ENCODE results near the gene DZIP1.

DNA sequence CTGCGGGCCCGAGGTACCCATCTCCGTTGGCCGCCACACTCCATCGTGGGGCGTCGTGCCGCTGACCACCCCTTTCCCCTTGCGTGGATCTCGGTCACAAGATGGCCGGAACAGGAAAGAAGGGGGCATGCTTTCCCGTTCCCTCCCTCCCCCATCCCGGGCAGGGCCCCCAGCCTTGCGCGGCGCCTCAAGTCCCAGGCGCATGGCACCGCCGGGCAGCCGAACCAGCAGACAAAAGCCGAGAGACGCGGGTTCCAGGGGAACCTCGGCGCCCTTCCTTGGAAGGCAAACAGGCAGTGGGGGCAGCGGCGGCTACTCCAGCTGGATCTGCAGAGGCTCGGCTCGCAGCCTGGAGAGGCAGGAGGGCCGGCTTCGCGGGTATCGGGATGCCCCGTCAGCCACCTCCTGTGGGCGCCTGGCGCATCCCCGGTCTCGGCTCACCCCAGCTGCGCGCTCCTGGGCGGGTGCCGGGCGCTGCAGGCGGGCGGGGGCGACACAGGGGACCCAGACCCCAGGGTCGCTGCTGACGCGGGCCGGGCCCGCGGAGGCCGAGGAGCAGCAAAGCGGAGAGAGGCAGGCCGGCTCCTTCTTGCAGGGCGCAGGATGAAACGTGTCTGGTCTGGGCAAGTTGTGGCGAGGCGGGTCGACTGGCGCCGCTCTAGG is 439 bp downstream of the DZIP1 start:
- TF ChIP-seq FOXK1 (CRISPR knock-in tag; IDR thresholded peaks at IDR 0.05): no peak
- TF ChIP-seq, protein P1, sequence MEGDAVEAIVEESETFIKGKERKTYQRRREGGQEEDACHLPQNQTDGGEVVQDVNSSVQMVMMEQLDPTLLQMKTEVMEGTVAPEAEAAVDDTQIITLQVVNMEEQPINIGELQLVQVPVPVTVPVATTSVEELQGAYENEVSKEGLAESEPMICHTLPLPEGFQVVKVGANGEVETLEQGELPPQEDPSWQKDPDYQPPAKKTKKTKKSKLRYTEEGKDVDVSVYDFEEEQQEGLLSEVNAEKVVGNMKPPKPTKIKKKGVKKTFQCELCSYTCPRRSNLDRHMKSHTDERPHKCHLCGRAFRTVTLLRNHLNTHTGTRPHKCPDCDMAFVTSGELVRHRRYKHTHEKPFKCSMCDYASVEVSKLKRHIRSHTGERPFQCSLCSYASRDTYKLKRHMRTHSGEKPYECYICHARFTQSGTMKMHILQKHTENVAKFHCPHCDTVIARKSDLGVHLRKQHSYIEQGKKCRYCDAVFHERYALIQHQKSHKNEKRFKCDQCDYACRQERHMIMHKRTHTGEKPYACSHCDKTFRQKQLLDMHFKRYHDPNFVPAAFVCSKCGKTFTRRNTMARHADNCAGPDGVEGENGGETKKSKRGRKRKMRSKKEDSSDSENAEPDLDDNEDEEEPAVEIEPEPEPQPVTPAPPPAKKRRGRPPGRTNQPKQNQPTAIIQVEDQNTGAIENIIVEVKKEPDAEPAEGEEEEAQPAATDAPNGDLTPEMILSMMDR (IDR thresholded peaks at IDR 0.05): no peak
- TF ChIP-seq, protein P2, sequence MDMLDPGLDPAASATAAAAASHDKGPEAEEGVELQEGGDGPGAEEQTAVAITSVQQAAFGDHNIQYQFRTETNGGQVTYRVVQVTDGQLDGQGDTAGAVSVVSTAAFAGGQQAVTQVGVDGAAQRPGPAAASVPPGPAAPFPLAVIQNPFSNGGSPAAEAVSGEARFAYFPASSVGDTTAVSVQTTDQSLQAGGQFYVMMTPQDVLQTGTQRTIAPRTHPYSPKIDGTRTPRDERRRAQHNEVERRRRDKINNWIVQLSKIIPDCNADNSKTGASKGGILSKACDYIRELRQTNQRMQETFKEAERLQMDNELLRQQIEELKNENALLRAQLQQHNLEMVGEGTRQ (CRISPR knock-in tag; IDR thresholded peaks at IDR 0.05): no peak
- no peak for TF ChIP-seq MXD4 (CRISPR knock-in tag; IDR thresholded peaks at IDR 0.05; ENCODE audit: borderline replicate concordance)
- no peak for TF ChIP-seq ZNF263 (CRISPR knock-in tag; IDR thresholded peaks at IDR 0.05; ENCODE audit: low read depth)
- TF ChIP-seq, protein P3, sequence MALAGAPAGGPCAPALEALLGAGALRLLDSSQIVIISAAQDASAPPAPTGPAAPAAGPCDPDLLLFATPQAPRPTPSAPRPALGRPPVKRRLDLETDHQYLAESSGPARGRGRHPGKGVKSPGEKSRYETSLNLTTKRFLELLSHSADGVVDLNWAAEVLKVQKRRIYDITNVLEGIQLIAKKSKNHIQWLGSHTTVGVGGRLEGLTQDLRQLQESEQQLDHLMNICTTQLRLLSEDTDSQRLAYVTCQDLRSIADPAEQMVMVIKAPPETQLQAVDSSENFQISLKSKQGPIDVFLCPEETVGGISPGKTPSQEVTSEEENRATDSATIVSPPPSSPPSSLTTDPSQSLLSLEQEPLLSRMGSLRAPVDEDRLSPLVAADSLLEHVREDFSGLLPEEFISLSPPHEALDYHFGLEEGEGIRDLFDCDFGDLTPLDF (CRISPR knock-in tag; IDR thresholded peaks at IDR 0.05): no peak; the same call in 1 of the 2 replicates
- TF ChIP-seq SP1 (CRISPR knock-in tag; conservative IDR thresholded peaks at IDR 0.05): no peak
- TF ChIP-seq, protein P4, sequence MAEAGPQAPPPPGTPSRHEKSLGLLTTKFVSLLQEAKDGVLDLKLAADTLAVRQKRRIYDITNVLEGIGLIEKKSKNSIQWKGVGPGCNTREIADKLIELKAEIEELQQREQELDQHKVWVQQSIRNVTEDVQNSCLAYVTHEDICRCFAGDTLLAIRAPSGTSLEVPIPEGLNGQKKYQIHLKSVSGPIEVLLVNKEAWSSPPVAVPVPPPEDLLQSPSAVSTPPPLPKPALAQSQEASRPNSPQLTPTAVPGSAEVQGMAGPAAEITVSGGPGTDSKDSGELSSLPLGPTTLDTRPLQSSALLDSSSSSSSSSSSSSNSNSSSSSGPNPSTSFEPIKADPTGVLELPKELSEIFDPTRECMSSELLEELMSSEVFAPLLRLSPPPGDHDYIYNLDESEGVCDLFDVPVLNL (CRISPR knock-in tag; IDR thresholded peaks at IDR 0.05; ENCODE audit: borderline replicate concordance, low read depth): no peak
- TF ChIP-seq ETV6 (CRISPR knock-in tag; IDR thresholded peaks at IDR 0.05): no peak
- no peak for TF ChIP-seq CREB1 (CRISPR knock-in tag; IDR thresholded peaks at IDR 0.05)
- TF ChIP-seq, protein P5, sequence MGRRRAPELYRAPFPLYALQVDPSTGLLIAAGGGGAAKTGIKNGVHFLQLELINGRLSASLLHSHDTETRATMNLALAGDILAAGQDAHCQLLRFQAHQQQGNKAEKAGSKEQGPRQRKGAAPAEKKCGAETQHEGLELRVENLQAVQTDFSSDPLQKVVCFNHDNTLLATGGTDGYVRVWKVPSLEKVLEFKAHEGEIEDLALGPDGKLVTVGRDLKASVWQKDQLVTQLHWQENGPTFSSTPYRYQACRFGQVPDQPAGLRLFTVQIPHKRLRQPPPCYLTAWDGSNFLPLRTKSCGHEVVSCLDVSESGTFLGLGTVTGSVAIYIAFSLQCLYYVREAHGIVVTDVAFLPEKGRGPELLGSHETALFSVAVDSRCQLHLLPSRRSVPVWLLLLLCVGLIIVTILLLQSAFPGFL (CRISPR knock-in tag; IDR thresholded peaks at IDR 0.05; ENCODE audit: borderline replicate concordance): no peak
- TF ChIP-seq KAT7 (CRISPR knock-in tag; IDR thresholded peaks at IDR 0.05; ENCODE audit: borderline replicate concordance): no peak
